ENCODE results near the gene NRDE2. TPM values are rescaled to one million over a fixed set of nuclear protein-coding genes. Genes with fewer than 3 reads are reported as not detected.

The NRDE2 gene
- total and polyA plus RNA-seq, 4 donors: 5.6 to 20.0 (median 13.7) TPM

- DNase-seq (ENCODE audit: low spot score): no peak
- Histone ChIP-seq H3K9ac (ENCODE audit: low read depth in 1 of 2, low read length in 2 of 2) (peak overlapping the region in 1 of 2 donors; percentile 8), H3K36me3 (ENCODE audit: control insufficient read depth in 4 of 4, insufficient read depth in 3 of 4, low read depth in 1 of 4, low read length in 3 of 4) (peaks cover 2 to 20% (median 6%) of the 10 kb centered on the region in 4 donors), H3K9me3 (ENCODE audit: control insufficient read depth in 4 of 4, low read length in 3 of 4) (no peaks in the 10 kb centered on the region), H3K4me3 (ENCODE audit: low read depth in 1 of 3, low read length in 3 of 3) (no peak overlapping the region), H3K27ac (ENCODE audit: low read depth in 1 of 2, low read length in 2 of 2) (peak overlapping the region; percentile 34 to 61), H3K27me3 (ENCODE audit: control insufficient read depth in 4 of 4, insufficient read depth in 4 of 4, low read length in 3 of 4) (no peaks in the 10 kb centered on the region), H3K4me1 (ENCODE audit: control insufficient read depth in 4 of 4, insufficient read depth in 4 of 4, low read length in 3 of 4) (peaks cover 3 to 37% (median 25%) of the 10 kb centered on the region in 4 donors)
- 46% methylated on average over 5 of the region's 5 CpGs for WGBS
- TF ChIP-seq SP1 (IDR thresholded peaks at IDR 0.05) (no peak), JUND (IDR thresholded peaks at IDR 0.05) (no peak), HNF4A (conservative IDR thresholded peaks at IDR 0.05) (peak; percentile 22 to 61), ZBTB33 (IDR thresholded peaks at IDR 0.05) (no peak), MAX (IDR thresholded peaks at IDR 0.05) (no peak), EGR1 (IDR thresholded peaks at IDR 0.05; ENCODE audit: low read depth in 2 of 2) (no peak), RAD21 (IDR thresholded peaks at IDR 0.05) (peak; percentile 97 to 99), ATF3 (IDR thresholded peaks at IDR 0.05) (peak; percentile 16), REST (IDR thresholded peaks at IDR 0.05) (no peak), FOXA2 (IDR thresholded peaks at IDR 0.05) (no peak), NR2F2 (IDR thresholded peaks at IDR 0.05) (no peak), GABPA (IDR thresholded peaks at IDR 0.05 in 1 of 2, conservative IDR thresholded peaks at IDR 0.05 in 1 of 2) (no peak), RXRA (IDR thresholded peaks at IDR 0.05) (peak in 1 of 2 donors; percentile 32), YY1 (IDR thresholded peaks at IDR 0.05) (peak; percentile 46), CTCF (IDR thresholded peaks at IDR 0.05; ENCODE audit: low read depth, low read length, missing input control) (peak; percentile 63), HNF4G (IDR thresholded peaks at IDR 0.05) (no peak), FOXA1 (IDR thresholded peaks at IDR 0.05) (no peak)
These were observed 30.1 kb downstream of the NRDE2 start for GRCh38 chr14:90301668-90302090.
